IPS DF 19.7 (cell line): ENCODE results near the gene ANP32B.

Experiments used
- DNase-seq: peaks from one replicate; pipeline ENCODE4 v3.0.0-alpha.2; 2013; ENCODE audit warnings: low read depth, low spot score

ANP32B gene

GRCh38 chr9:98024702-98025101 is 41.6 kb downstream of the ANP32B start:
- no peak for DNase-seq

- no peak for DNase-seq
Measured at GRCh38 chr9:98031169-98031568, 48.0 kb downstream of the ANP32B start.

GRCh38 chr9:98031935-98032334 is 48.8 kb downstream of the ANP32B start:
- no peak for DNase-seq

GRCh38 chr9:98034593-98035546 is 51.7 kb downstream of the ANP32B start:
- no peak for DNase-seq

GRCh38 chr9:98037357-98037756 is 54.2 kb downstream of the ANP32B start:
- DNase-seq = no peak

- no peak for DNase-seq
Measured at GRCh38 chr9:98038958-98039357, 55.8 kb downstream of the ANP32B start.

GRCh38 chr9:98039607-98040017 is 56.5 kb downstream of the ANP32B start:
- no peak for DNase-seq

GRCh38 chr9:98040212-98040611 is 57.1 kb downstream of the ANP32B start:
- no peak for DNase-seq

GRCh38 chr9:98043915-98044314 is 60.8 kb downstream of the ANP32B start:
- DNase-seq = no peak

- no peak for DNase-seq
Measured at GRCh38 chr9:98045234-98046179, 62.4 kb downstream of the ANP32B start.

GRCh38 chr9:98046180-98046543 is 63.0 kb downstream of the ANP32B start:
- DNase-seq = no peak

- no peak for DNase-seq
Measured at GRCh38 chr9:98047002-98047401, 63.9 kb downstream of the ANP32B start.

- DNase-seq = no peak
Measured at GRCh38 chr9:98049288-98050072, 66.3 kb downstream of the ANP32B start.

GRCh38 chr9:98050351-98050750 is 67.2 kb downstream of the ANP32B start:
- no peak for DNase-seq

- no peak for DNase-seq
Measured at GRCh38 chr9:98054376-98054951, 71.3 kb downstream of the ANP32B start.

GRCh38 chr9:98056269-98057137 is 73.4 kb downstream of the ANP32B start, which contains the start of gene NANS:
Gene NANS (plus strand): TSS chr9:98056732. CDS start chr9:98056809, 77 bp downstream.
- DNase-seq = peak; percentile 81

GRCh38 chr9:98057138-98057799 is 74.1 kb downstream of the ANP32B start:
- DNase-seq = no peak

- DNase-seq = no peak
Measured at GRCh38 chr9:98062161-98062560, 79.0 kb downstream of the ANP32B start.

GRCh38 chr9:98064623-98065392 is 81.7 kb downstream of the ANP32B start:
- no peak for DNase-seq
